Measurements from ENCODE around the gene XYLT1. TPM values are rescaled to one million over a fixed set of nuclear protein-coding genes. Genes with fewer than 3 reads are reported as not detected.

The XYLT1 gene
- total and polyA plus RNA-seq, 2 of the 8 experiments (the other 6 are each of a cell fraction or from before 2014, with no cell fraction given) = 6.6 to 25.4 TPM

GRCh38 chr16:17282247-17282646 is 188.5 kb downstream of the XYLT1 start:
- H3K23me2 ChIP-seq (ENCODE audit: low read depth, low read length) = no peaks in the 10 kb centered on the region; the same call in 1 of the 2 replicates
- TF ChIP-seq EGR1 (IDR thresholded peaks at IDR 0.05; ENCODE audit: borderline replicate concordance, low read depth, low read length) (no peak), CREB1 (IDR thresholded peaks at IDR 0.05) (no peak), BACH1 (IDR thresholded peaks at IDR 0.05; ENCODE audit: low read length) (no peak), PHF8 (conservative IDR thresholded peaks at IDR 0.05; ENCODE audit: low read depth, low read length) (no peak), POLR2AphosphoS5 (IDR thresholded peaks at IDR 0.05; ENCODE audit: low read depth, low read length) (no peak), YY1 (IDR thresholded peaks at IDR 0.05; ENCODE audit: low read depth, low read length) (no peak), CHD1 (IDR thresholded peaks at IDR 0.05; ENCODE audit: low read depth, low read length) (no peak), SRF (IDR thresholded peaks at IDR 0.05; ENCODE audit: low read depth, low read length) (no peak), FOSL1 (IDR thresholded peaks at IDR 0.05; ENCODE audit: insufficient read depth, low read depth, low read length) (no peak)
- H4K8ac ChIP-seq (ENCODE audit: extremely low read depth, insufficient read depth, low read length) = no peak overlapping the region
- no peak overlapping the region for H3K14ac ChIP-seq (ENCODE audit: insufficient read length)
- H2BK120ac ChIP-seq (replicated peaks; ENCODE audit: low read depth, low read length) = no peak overlapping the region
- H4K91ac ChIP-seq (replicated peaks; ENCODE audit: insufficient read length, low read length) = no peak overlapping the region
- H3K9me3 ChIP-seq (ENCODE audit: insufficient read depth in 2 of 2, low read depth in 1 of 2, low read length in 1 of 2) = no peaks in the 10 kb centered on the region
- no peak overlapping the region for H3K27ac ChIP-seq (ENCODE audit: low read depth, low read length)
- no peak overlapping the region for H2BK15ac ChIP-seq (ENCODE audit: low read length)
- H3K79me1 ChIP-seq (ENCODE audit: low read depth, low read length) = peaks cover 5% of the 10 kb centered on the region; the same call in 1 of the 2 replicates
- H3K4ac ChIP-seq (replicated peaks; ENCODE audit: insufficient read length, low read depth, low read length) = no peak overlapping the region
- no peak overlapping the region for H3K23ac ChIP-seq (ENCODE audit: insufficient read length)
- no peaks in the 10 kb centered on the region for H3K36me3 ChIP-seq (ENCODE audit: control insufficient read depth in 2 of 4, insufficient read depth in 4 of 4, low read length in 3 of 4)
- H3K79me2 ChIP-seq (ENCODE audit: control insufficient read depth in 1 of 2, insufficient read depth in 2 of 2, low read length in 2 of 2) = no peaks in the 10 kb centered on the region; a peak in 1 of 4 replicates
- H3K27me3 ChIP-seq (replicated peaks in 1 of 4; ENCODE audit: control insufficient read depth in 3 of 4, extremely low read depth in 1 of 4, insufficient read depth in 3 of 4, low read length in 3 of 4) = no peaks in the 10 kb centered on the region
- H2AK5ac ChIP-seq (ENCODE audit: low read depth, low read length) = no peak overlapping the region
- no peak overlapping the region for H2BK12ac ChIP-seq (ENCODE audit: low read depth, low read length)
- POLR2A ChIA-PET (ENCODE audit: partially characterized antibody) = interaction anchor here (1.6 kb wide), 1 partner anchor 70 kb away, joined by 3 read pairs; no protein-coding TSS in a partner anchor
- CTCF ChIA-PET (ENCODE audit: partially characterized antibody) = interaction anchor here (1.2 kb wide), 2 partner anchors 20 to 118 kb away, joined by 3 read pairs; no protein-coding TSS in a partner anchor
- DNase-seq (ENCODE audit: low read depth in 1 of 2, low spot score in 2 of 2) = no peak
- no peak overlapping the region for H3K18ac ChIP-seq (ENCODE audit: extremely low read depth, low read length)
- no peak overlapping the region for H3K56ac ChIP-seq (replicated peaks; ENCODE audit: insufficient read length, low read depth, low read length)
- no peak overlapping the region for H3K4me2 ChIP-seq (ENCODE audit: insufficient read depth in 1 of 2, low read depth in 2 of 2, low read length in 2 of 2)
- no peak overlapping the region for H2BK20ac ChIP-seq (ENCODE audit: low read length)
- no peak overlapping the region for H2AFZ ChIP-seq (ENCODE audit: low read length)
- H3K4me3 ChIP-seq (ENCODE audit: extremely low read depth in 1 of 4, insufficient read depth in 2 of 4, low read depth in 3 of 4, low read length in 4 of 4) = no peak overlapping the region
- H4K5ac ChIP-seq (ENCODE audit: insufficient read length, low read depth, low read length) = no peak overlapping the region
- peaks cover 0 to 7% (median 4%) of the 10 kb centered on the region in 4 experiments; a peak in 6 of 7 replicates for H3K4me1 ChIP-seq (replicated peaks in 1 of 4; ENCODE audit: control insufficient read depth in 3 of 4, insufficient read depth in 4 of 4, low read length in 3 of 4)
- no peaks in the 10 kb centered on the region for H4K20me1 ChIP-seq (replicated peaks in 1 of 2; ENCODE audit: control insufficient read depth in 1 of 2, insufficient read depth in 2 of 2, low read length in 2 of 2)
- H3K9ac ChIP-seq (replicated peaks in 1 of 4; ENCODE audit: extremely low read depth in 1 of 4, low read depth in 3 of 4, low read length in 3 of 4) = no peak overlapping the region
- no peak overlapping the region for H2BK5ac ChIP-seq (ENCODE audit: low read depth, low read length)
- FAIRE-seq = no peak
- 83% methylated on average over 6 of the region's 6 CpGs; no CpG with 5 or more reads in 1 of the 2 experiments for WGBS, 2 experiments (ENCODE audit: extremely low coverage in 1 of 2, insufficient coverage in 1 of 2, insufficient read length in 1 of 2, insufficient replicate concordance in 2 of 2, low coverage in 1 of 2, low lambda C conversion rate in 2 of 2, missing lambda C conversion rate in 1 of 2)

Measured in H1 (cell line).